Duodenal mucosa (tissue), 2 donors: Measurements from ENCODE around the gene PPP6R3.

Experiments
- H3K27ac ChIP-seq: one replicate; pipeline ENCODE4 v1.7.0; 2013; ENCODE audit warnings: low read depth, low read length
- H3K27me3 ChIP-seq, 2 donors: one replicate each; pipeline ENCODE4 v1.7.0; 2013; ENCODE audit warnings: low read length in 2 of 2, control low read depth in 1 of 2; ENCODE audit not compliant: insufficient read depth in 2 of 2, control insufficient read depth in 1 of 2
- H3K36me3 ChIP-seq, 2 donors: one replicate each; pipeline ENCODE4 v1.7.0; 2013; ENCODE audit warnings: low read length in 2 of 2, control low read depth in 1 of 2; ENCODE audit not compliant: insufficient read depth in 2 of 2, control insufficient read depth in 1 of 2
- H3K4me1 ChIP-seq, 2 donors: one replicate each; pipeline ENCODE4 v1.7.0; 2013; ENCODE audit warnings: low read length in 2 of 2, control low read depth in 1 of 2; ENCODE audit not compliant: insufficient read depth in 2 of 2, control insufficient read depth in 1 of 2
- H3K4me3 ChIP-seq, 2 donors: one replicate each; pipeline ENCODE4 v1.7.0; 2013; ENCODE audit warnings: low read length in 2 of 2, low read depth in 1 of 2
- H3K9ac ChIP-seq, 2 donors: one replicate each; pipeline ENCODE4 v1.7.0; 2013; ENCODE audit warnings: low read length in 2 of 2, low read depth in 1 of 2
- H3K9me3 ChIP-seq, 2 donors: one replicate each; pipeline ENCODE4 v1.7.0; 2013; ENCODE audit warnings: low read length in 2 of 2, control low read depth in 1 of 2; ENCODE audit not compliant: control insufficient read depth in 1 of 2

Gene PPP6R3

GRCh38 chr11:68460741-68461574 lies at the start of gene PPP6R3:
Gene PPP6R3, plus strand, starts transcription at chr11:68460752. Its CDS starts 76,913 bp downstream, at chr11:68537665.
- H3K27ac ChIP-seq: peak within 1 kb of the TSS; percentile 95
- peaks cover 34 to 39% of the 10 kb centered on the region in 2 donors for H3K4me1 ChIP-seq
- H3K9ac ChIP-seq: peak within 1 kb of the TSS; percentile 69 to 77

GRCh38 chr11:68411501-68411991 lies 49.0 kb upstream of the PPP6R3 start:
- H3K9ac ChIP-seq: no peak overlapping the region
- H3K9me3 ChIP-seq: no peaks in the 10 kb centered on the region
- H3K36me3 ChIP-seq: peaks cover 35 to 80% of the 10 kb centered on the region in 2 donors

More at GRCh38 chr11:68460741-68461574, at the start of gene PPP6R3:
- Histone ChIP-seq H3K4me3 (peak within 1 kb of the TSS; percentile 88 to 95), H3K27me3 (no peaks in the 10 kb centered on the region), H3K36me3 (no peaks in the 10 kb centered on the region), H3K9me3 (no peaks in the 10 kb centered on the region)

GRCh38 chr11:68412593-68413475 lies 47.7 kb upstream of the PPP6R3 start:
- Histone ChIP-seq H3K36me3 (peaks cover 32 to 84% of the 10 kb centered on the region in 2 donors), H3K9ac (no peak overlapping the region), H3K27ac (no peak overlapping the region)

More at GRCh38 chr11:68411501-68411991, 49.0 kb upstream of the PPP6R3 start:
- Histone ChIP-seq H3K27ac (no peak overlapping the region), H3K4me3 (no peak overlapping the region), H3K27me3 (no peaks in the 10 kb centered on the region), H3K4me1 (peaks cover 0 to 14% of the 10 kb centered on the region in 2 donors)

GRCh38 chr11:68413591-68413999 lies 47.0 kb upstream of the PPP6R3 start:
- peaks cover 0 to 14% of the 10 kb centered on the region in 2 donors for H3K4me1 ChIP-seq
- no peaks in the 10 kb centered on the region for H3K9me3 ChIP-seq
- H3K36me3 ChIP-seq: peaks cover 30 to 83% of the 10 kb centered on the region in 2 donors
- H3K4me3 ChIP-seq: no peak overlapping the region
- no peak overlapping the region for H3K27ac ChIP-seq
- no peak overlapping the region for H3K9ac ChIP-seq
- H3K27me3 ChIP-seq: no peaks in the 10 kb centered on the region

More at GRCh38 chr11:68412593-68413475, 47.7 kb upstream of the PPP6R3 start:
- Histone ChIP-seq H3K27me3 (no peaks in the 10 kb centered on the region), H3K4me3 (no peak overlapping the region), H3K4me1 (peaks cover 0 to 14% of the 10 kb centered on the region in 2 donors), H3K9me3 (no peaks in the 10 kb centered on the region)

GRCh38 chr11:68414496-68415221 lies 45.9 kb upstream of the PPP6R3 start:
- Histone ChIP-seq H3K27ac (no peak overlapping the region), H3K9me3 (no peaks in the 10 kb centered on the region)

GRCh38 chr11:68416070-68416578 lies 44.4 kb upstream of the PPP6R3 start:
- H3K4me1 ChIP-seq: peaks cover 0 to 14% of the 10 kb centered on the region in 2 donors
- H3K9me3 ChIP-seq: no peaks in the 10 kb centered on the region
- no peaks in the 10 kb centered on the region for H3K27me3 ChIP-seq
- H3K36me3 ChIP-seq: peaks cover 29 to 77% of the 10 kb centered on the region in 2 donors
- no peak overlapping the region for H3K9ac ChIP-seq
- H3K27ac ChIP-seq: no peak overlapping the region
- H3K4me3 ChIP-seq: no peak overlapping the region

More at GRCh38 chr11:68414496-68415221, 45.9 kb upstream of the PPP6R3 start:
- no peak overlapping the region for H3K4me3 ChIP-seq
- H3K27me3 ChIP-seq: no peaks in the 10 kb centered on the region
- H3K36me3 ChIP-seq: peaks cover 28 to 83% of the 10 kb centered on the region in 2 donors
- H3K4me1 ChIP-seq: peaks cover 0 to 14% of the 10 kb centered on the region in 2 donors
- H3K9ac ChIP-seq: no peak overlapping the region

GRCh38 chr11:68418648-68419047 lies 41.9 kb upstream of the PPP6R3 start:
- Histone ChIP-seq H3K9me3 (no peaks in the 10 kb centered on the region), H3K9ac (no peak overlapping the region), H3K27ac (no peak overlapping the region), H3K4me3 (no peak overlapping the region), H3K4me1 (peaks cover 0 to under 1% of the 10 kb centered on the region in 2 donors), H3K36me3 (peaks cover 17 to 69% of the 10 kb centered on the region in 2 donors), H3K27me3 (no peaks in the 10 kb centered on the region)

- Histone ChIP-seq H3K27ac (no peak overlapping the region), H3K36me3 (peaks cover 9 to 69% of the 10 kb centered on the region in 2 donors), H3K4me3 (no peak overlapping the region), H3K27me3 (no peaks in the 10 kb centered on the region), H3K4me1 (no peaks in the 10 kb centered on the region), H3K9me3 (no peaks in the 10 kb centered on the region), H3K9ac (no peak overlapping the region)
These were observed 40.4 kb upstream of the PPP6R3 start for GRCh38 chr11:68420171-68420570.

GRCh38 chr11:68423481-68423880 lies 37.1 kb upstream of the PPP6R3 start:
- Histone ChIP-seq H3K9ac (no peak overlapping the region), H3K4me3 (no peak overlapping the region), H3K27me3 (no peaks in the 10 kb centered on the region), H3K4me1 (no peaks in the 10 kb centered on the region), H3K36me3 (peaks cover 28 to 73% of the 10 kb centered on the region in 2 donors), H3K27ac (no peak overlapping the region), H3K9me3 (no peaks in the 10 kb centered on the region)
